Activated CD4-positive, alpha-beta memory T cell treated with anti-CD3 and anti-CD28 coated beads, Interleukin-2, amount 10 ng/mL, durations not matched to agents 7 days and 5 days (primary cell): ENCODE results near the gene ZDHHC11B. TPM values are rescaled to one million over a fixed set of nuclear protein-coding genes. Genes with fewer than 3 reads are reported as not detected.
"Not testable (repeated sequence)": the region's sequence is repeated elsewhere in the genome, so short reads cannot be mapped to it uniquely, and the experiment has no call there.

Source experiments
- CTCF ChIA-PET: fragments of 350-600 bp; sonication (Branson Sonifier 250); formaldehyde crosslinking; loops from one replicate; lab custom pipeline; 2021; ENCODE audit warnings: antibody characterized with exemption, inconsistent platforms; lab: Charles Lee
- POLR2A ChIA-PET: fragments of 350-600 bp; sonication (Branson Sonifier 250); formaldehyde crosslinking; loops from one replicate; lab custom pipeline; 2021; ENCODE audit warnings: antibody characterized with exemption; lab: Charles Lee
- DNase-seq: peaks from one replicate; pipeline ENCODE4 v3.0.0-alpha.2; 2020
- H3K27ac Mint-ChIP-seq: one replicate; pipeline ENCODE4 v1.8.0; 2021; ENCODE audit warnings: mild to moderate bottlenecking, mixed read lengths
- H3K27me3 Mint-ChIP-seq: one replicate; pipeline ENCODE4 v1.8.0; 2021; ENCODE audit warnings: mixed read lengths
- H3K36me3 Mint-ChIP-seq: one replicate; pipeline ENCODE4 v1.8.0; 2021; ENCODE audit warnings: low read depth, mixed read lengths
- H3K4me1 Mint-ChIP-seq: one replicate; pipeline ENCODE4 v1.8.0; 2021; ENCODE audit warnings: mixed read lengths
- H3K4me3 Mint-ChIP-seq: one replicate; pipeline ENCODE4 v1.8.0; 2021; ENCODE audit warnings: mild to moderate bottlenecking, mixed read lengths
- H3K9me3 Mint-ChIP-seq: one replicate; pipeline ENCODE4 v1.8.0; 2021; ENCODE audit warnings: mixed read lengths
- total RNA-seq, 2 experiments: library from RNA; stranded (reverse); gene quantifications; one replicate each; pipeline ENCODE4 v1.2.3, GENCODE V29; 2021

Gene ZDHHC11B
- total RNA-seq, 2 experiments from 2014 or later, result not detected

DNA sequence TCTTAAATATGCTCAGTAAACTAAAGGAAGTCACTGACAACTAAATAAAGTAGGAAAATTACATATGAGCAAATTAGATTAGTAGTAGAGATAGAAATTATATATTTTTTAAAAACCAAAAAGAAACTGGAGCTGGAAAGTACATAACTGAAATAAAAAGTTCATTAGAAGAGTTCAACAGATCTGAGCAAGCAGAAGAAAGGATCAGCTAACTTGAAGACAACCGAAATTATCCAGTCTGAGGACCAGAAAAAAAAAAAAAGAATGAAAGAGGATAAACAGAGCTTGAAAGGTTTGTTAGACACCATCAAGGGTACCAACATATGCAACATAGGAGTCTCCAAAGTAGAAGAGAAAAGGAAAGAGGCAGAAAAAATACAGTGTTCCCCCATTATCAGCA is 65.2 kb downstream of the ZDHHC11B start:
- POLR2A ChIA-PET, H3K4me1 Mint-ChIP-seq, H3K27ac Mint-ChIP-seq, H3K36me3 Mint-ChIP-seq, CTCF ChIA-PET, DNase-seq, H3K9me3 Mint-ChIP-seq, H3K4me3 Mint-ChIP-seq: not testable (repeated sequence)
- peaks cover 17% of the 10 kb centered on the region for H3K27me3 Mint-ChIP-seq

DNA sequence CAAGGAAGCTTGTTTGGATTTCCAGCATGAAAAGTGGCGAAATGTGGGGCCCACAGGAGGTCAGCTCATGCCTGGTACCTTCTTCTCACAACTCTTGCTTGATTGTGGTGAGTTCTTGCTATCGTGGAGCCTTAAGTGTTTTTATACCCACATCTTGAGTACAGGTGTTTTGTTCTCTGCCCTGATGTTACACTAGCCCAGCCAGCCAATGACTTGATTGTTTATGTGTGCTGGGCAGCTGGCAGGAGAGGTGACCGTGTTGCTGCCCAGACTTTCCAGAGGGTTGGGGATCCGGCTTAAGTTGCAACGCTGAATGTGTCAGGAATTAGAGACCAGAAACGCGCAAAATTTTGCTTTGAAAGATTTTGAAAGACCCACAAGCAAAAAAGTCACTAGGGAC is 67.4 kb downstream of the ZDHHC11B start:
- Mint-ChIP-seq H3K4me3 (no peak overlapping the region), H3K36me3 (no peaks in the 10 kb centered on the region), H3K27ac (no peak overlapping the region), H3K27me3 (peaks cover 19% of the 10 kb centered on the region), H3K4me1 (no peaks in the 10 kb centered on the region), H3K9me3 (peaks cover 7% of the 10 kb centered on the region)
- DNase-seq, result no peak
- ChIA-PET POLR2A (no interaction called here), CTCF (no interaction called here)

- peaks cover 19% of the 10 kb centered on the region for H3K27me3 Mint-ChIP-seq
- H3K27ac Mint-ChIP-seq, CTCF ChIA-PET, H3K4me3 Mint-ChIP-seq, DNase-seq, H3K36me3 Mint-ChIP-seq, H3K4me1 Mint-ChIP-seq, H3K9me3 Mint-ChIP-seq, POLR2A ChIA-PET: not testable (repeated sequence)
Measured at GRCh38 chr5:716740-717139, 67.8 kb downstream of the ZDHHC11B start.

- Mint-ChIP-seq H3K9me3 (peaks cover 12% of the 10 kb centered on the region), H3K27me3 (peaks cover 19% of the 10 kb centered on the region)
- H3K4me1 Mint-ChIP-seq, DNase-seq, CTCF ChIA-PET, H3K4me3 Mint-ChIP-seq, H3K36me3 Mint-ChIP-seq, H3K27ac Mint-ChIP-seq, POLR2A ChIA-PET: not testable (repeated sequence)
Measured at GRCh38 chr5:715636-716035, 68.9 kb downstream of the ZDHHC11B start.

DNA sequence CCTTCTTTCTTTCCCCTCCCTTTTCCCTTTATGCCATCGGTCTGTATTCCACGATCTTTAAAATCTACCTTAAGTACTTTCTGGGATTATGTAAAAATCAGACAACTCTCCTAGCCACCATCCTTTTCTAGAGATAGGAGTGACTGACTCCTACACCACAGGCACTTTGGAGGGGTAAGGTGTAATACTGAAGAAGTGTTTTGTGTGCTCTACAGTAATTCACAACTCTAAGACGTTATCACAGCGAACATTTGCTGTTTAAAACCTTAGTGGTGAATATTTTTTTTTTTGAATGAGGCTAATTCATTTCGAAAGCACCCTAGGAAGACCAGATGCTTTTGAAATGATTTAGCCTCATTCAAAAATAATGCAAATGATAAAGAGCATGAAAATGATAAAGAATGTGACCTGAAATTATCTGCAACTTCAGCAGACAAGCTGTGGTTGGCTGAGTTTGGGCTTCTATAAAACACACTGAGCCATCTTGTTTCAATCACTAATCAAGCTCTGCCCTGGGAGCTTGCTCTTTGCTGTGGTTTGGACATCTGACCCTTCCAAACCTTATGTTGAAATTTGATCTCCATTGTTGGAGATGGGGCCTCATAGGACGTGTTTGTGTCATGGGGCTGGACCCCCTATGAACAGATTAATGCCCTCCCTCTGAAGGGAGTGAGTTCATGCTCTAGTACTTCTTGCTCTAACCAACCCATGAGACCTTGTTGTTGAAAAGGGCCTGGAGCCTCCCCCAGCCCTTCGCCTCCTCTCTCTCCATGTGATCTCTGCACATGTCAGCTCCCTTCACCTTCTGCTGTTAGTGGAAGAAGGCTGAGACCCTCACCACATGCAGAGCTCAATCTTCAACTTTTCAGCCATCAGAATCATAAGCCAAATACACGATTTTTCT is 70.1 kb downstream of the ZDHHC11B start:
- H3K4me3 Mint-ChIP-seq, H3K36me3 Mint-ChIP-seq, DNase-seq, CTCF ChIA-PET, H3K27ac Mint-ChIP-seq, H3K4me1 Mint-ChIP-seq, POLR2A ChIA-PET, H3K9me3 Mint-ChIP-seq: not testable (repeated sequence)
- H3K27me3 Mint-ChIP-seq, result peaks cover 16% of the 10 kb centered on the region

DNA sequence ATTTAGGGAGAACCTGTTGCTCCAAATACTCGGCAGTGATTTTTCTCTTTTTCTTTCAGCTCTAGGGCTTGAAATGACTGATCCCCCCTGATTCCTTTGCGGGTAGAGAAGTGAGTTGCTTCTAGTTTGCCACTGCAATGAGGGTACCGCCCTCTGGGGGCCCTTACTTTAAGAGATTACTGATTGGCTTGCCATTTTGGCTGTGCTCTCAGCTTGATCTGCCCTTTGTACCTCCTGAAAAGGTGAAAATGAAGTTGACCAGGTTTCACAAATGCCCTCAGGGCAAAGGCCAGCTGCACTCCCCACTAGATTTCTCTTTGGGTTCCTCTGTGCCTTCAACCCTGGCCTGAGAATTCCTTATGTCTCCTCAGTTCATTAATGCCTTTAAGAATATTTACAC is 70.8 kb downstream of the ZDHHC11B start:
- H3K4me3 Mint-ChIP-seq, H3K27ac Mint-ChIP-seq, DNase-seq, POLR2A ChIA-PET, CTCF ChIA-PET, H3K9me3 Mint-ChIP-seq, H3K36me3 Mint-ChIP-seq, H3K4me1 Mint-ChIP-seq: not testable (repeated sequence)
- H3K27me3 Mint-ChIP-seq, result peaks cover 11% of the 10 kb centered on the region

GRCh38 chr5:708848-709517 is 75.5 kb downstream of the ZDHHC11B start:
- H3K27ac Mint-ChIP-seq, CTCF ChIA-PET, H3K27me3 Mint-ChIP-seq, H3K36me3 Mint-ChIP-seq, DNase-seq, H3K4me1 Mint-ChIP-seq, H3K9me3 Mint-ChIP-seq, POLR2A ChIA-PET, H3K4me3 Mint-ChIP-seq: not testable (repeated sequence)

DNA sequence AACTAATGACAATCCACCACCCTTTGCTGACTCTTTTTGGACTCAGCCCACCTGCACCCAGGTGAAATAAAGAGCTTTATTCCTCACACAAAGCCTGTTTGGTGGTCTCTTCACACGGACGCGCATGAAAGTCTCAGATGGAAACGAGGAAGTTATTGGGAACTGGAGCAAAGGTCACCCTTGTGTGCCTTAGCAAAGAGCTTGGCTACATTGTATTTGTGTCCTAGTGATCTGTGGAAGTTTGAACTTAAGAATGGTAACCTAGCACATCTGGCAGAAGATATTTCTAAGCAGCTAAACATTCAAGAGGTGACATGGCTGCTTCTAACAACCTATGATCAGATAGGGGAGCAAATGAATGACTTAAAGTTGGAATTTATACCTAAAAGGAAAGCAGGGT is 76.2 kb downstream of the ZDHHC11B start:
- H3K36me3 Mint-ChIP-seq, POLR2A ChIA-PET, CTCF ChIA-PET, H3K9me3 Mint-ChIP-seq, H3K27me3 Mint-ChIP-seq, DNase-seq, H3K27ac Mint-ChIP-seq, H3K4me3 Mint-ChIP-seq, H3K4me1 Mint-ChIP-seq: not testable (repeated sequence)

DNA sequence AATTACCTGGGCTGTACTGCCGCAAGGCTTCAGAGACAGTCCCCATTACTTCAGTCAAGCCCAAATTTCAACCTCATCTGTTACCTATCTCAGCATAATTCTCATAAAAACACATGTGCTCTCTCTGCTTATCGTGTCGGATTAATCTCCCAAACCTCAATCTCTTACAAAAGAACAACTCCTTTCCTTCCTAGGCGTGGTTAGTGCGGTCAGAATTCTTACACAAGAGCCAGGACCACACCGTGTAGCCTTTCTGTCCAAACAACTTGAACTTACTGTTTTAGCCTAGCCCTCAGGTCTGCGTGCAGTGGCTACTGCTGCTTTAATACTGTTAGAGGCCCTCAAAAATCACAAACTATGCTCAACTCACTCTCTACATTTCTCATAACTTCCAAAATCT is 78.4 kb downstream of the ZDHHC11B start:
- CTCF ChIA-PET, H3K4me1 Mint-ChIP-seq, DNase-seq, H3K36me3 Mint-ChIP-seq, H3K4me3 Mint-ChIP-seq, H3K9me3 Mint-ChIP-seq, H3K27ac Mint-ChIP-seq, POLR2A ChIA-PET: not testable (repeated sequence)
- H3K27me3 Mint-ChIP-seq, result peaks cover 11% of the 10 kb centered on the region

- DNase-seq, H3K9me3 Mint-ChIP-seq, H3K36me3 Mint-ChIP-seq, CTCF ChIA-PET, POLR2A ChIA-PET, H3K27ac Mint-ChIP-seq, H3K4me3 Mint-ChIP-seq, H3K4me1 Mint-ChIP-seq: not testable (repeated sequence)
- peaks cover 22% of the 10 kb centered on the region for H3K27me3 Mint-ChIP-seq
Measured at GRCh38 chr5:696753-697702, 87.5 kb downstream of the ZDHHC11B start.

- H3K36me3 Mint-ChIP-seq, H3K27ac Mint-ChIP-seq, H3K4me3 Mint-ChIP-seq, H3K4me1 Mint-ChIP-seq, H3K9me3 Mint-ChIP-seq, POLR2A ChIA-PET, CTCF ChIA-PET, DNase-seq: not testable (repeated sequence)
- H3K27me3 Mint-ChIP-seq, result peaks cover 19% of the 10 kb centered on the region
Measured at GRCh38 chr5:696191-696590, 88.3 kb downstream of the ZDHHC11B start.

GRCh38 chr5:695475-695874 is 89.1 kb downstream of the ZDHHC11B start:
- CTCF ChIA-PET, H3K9me3 Mint-ChIP-seq, POLR2A ChIA-PET, H3K27ac Mint-ChIP-seq, H3K4me1 Mint-ChIP-seq, H3K4me3 Mint-ChIP-seq, H3K36me3 Mint-ChIP-seq, DNase-seq: not testable (repeated sequence)
- H3K27me3 Mint-ChIP-seq, result peaks cover 19% of the 10 kb centered on the region

- H3K27ac Mint-ChIP-seq, H3K4me1 Mint-ChIP-seq, H3K36me3 Mint-ChIP-seq, CTCF ChIA-PET, POLR2A ChIA-PET, H3K9me3 Mint-ChIP-seq, H3K4me3 Mint-ChIP-seq: not testable (repeated sequence)
- DNase-seq, result peak; percentile 15
- H3K27me3 Mint-ChIP-seq, result peaks cover 12% of the 10 kb centered on the region
Measured at GRCh38 chr5:694042-694431, 90.5 kb downstream of the ZDHHC11B start.
